Breast epithelium (tissue), 4 donors: ENCODE data around the gene RNF220. TPM values are rescaled to one million over a fixed set of nuclear protein-coding genes. Genes with fewer than 3 reads are reported as not detected.
A peak's percentile ranks its signal among the peaks of the same experiment; 100 is the strongest.
"Not testable (repeated sequence)": the region's sequence is repeated elsewhere in the genome, so short reads cannot be mapped to it uniquely, and the experiment has no call there.

Experiments used
- DNase-seq, 2 donors: peaks; one replicate each; pipeline ENCODE4 v3.0.0-alpha.2; 2019; ENCODE audit warnings: low spot score in 2 of 2
- H3K27ac ChIP-seq, 2 donors: fragments of 200-600 bp; sonication (generic) in 1 of 2; one replicate each; pipeline ENCODE4 v1.5.1; 2016 to 2019; ENCODE audit warnings: mild to moderate bottlenecking in 1 of 2
- H3K27me3 ChIP-seq, 2 donors: fragments of 200-600 bp; sonication (generic) in 1 of 2; one replicate each; pipeline versions ENCODE4 v1.5.1 to v1.6.0; 2017 to 2019; ENCODE audit warnings: control low read depth in 1 of 2, mild to moderate bottlenecking in 1 of 2
- H3K36me3 ChIP-seq: fragments of 200-600 bp; one replicate; pipeline ENCODE4 v1.5.1; 2019
- H3K4me1 ChIP-seq, 2 donors: fragments of 200-600 bp; sonication (generic); one replicate each; pipeline ENCODE4 v1.5.1; 2016 to 2019; ENCODE audit warnings: control low read depth in 1 of 2
- H3K4me3 ChIP-seq, 3 donors: fragments of 200-600 bp; sonication (generic); 1 replicate in 2 of 3; 2 replicates in 1 of 3; pipeline ENCODE4 v1.5.1; 2016 to 2019; ENCODE audit warnings: mild to moderate bottlenecking in 3 of 3, moderate library complexity in 2 of 3
- H3K9me3 ChIP-seq, 2 donors: fragments of 200-600 bp; sonication (generic) in 1 of 2; one replicate each; pipeline ENCODE4 v1.5.1; 2016 to 2019; ENCODE audit warnings: control low read depth in 1 of 2
- CTCF ChIP-seq, 3 donors: fragments of 450-650 bp; IDR thresholded peaks; one replicate each; pipeline ENCODE4 v1.5.1; 2016 to 2017; ENCODE audit warnings: antibody characterized with exemption in 3 of 3, mild to moderate bottlenecking in 3 of 3, moderate library complexity in 3 of 3
- POLR2A ChIP-seq: fragments of 450-650 bp; IDR thresholded peaks from one replicate; pipeline ENCODE4 v1.6.1; 2016; ENCODE audit warnings: antibody characterized with exemption, mild to moderate bottlenecking, moderate library complexity
- POLR2AphosphoS5 ChIP-seq, 3 donors: sonication (generic); formaldehyde crosslinking; IDR thresholded peaks; one replicate each; pipeline ENCODE4 v1.6.1; 2017; ENCODE audit warnings: antibody characterized with exemption in 3 of 3
- intact Hi-C: fragments of 100-400 bp; cut with DNase I; formaldehyde crosslinking; loops from one replicate; pipeline ENCODE4 v1.15.1; 2023; ENCODE audit warnings: low total_unique reads
- total RNA-seq, 3 donors: library from RNA; depleted of rRNA; stranded (reverse); fragments of >200 nt; gene quantifications; one replicate each; pipeline ENCODE4 v1.1.0, GENCODE V29; 2016

Gene RNF220
- total RNA-seq, 3 donors from 2014 or later: 90.4 to 110 (median 93.4) TPM

GRCh38 chr1:44501047-44501890 is 96.2 kb downstream of the RNF220 start:
- Histone ChIP-seq H3K27me3 (no peaks in the 10 kb centered on the region), H3K4me3 (peak overlapping the region in 1 of 3 donors; percentile 9), H3K27ac (no peak overlapping the region), H3K4me1 (no peaks in the 10 kb centered on the region), H3K36me3 (no peaks in the 10 kb centered on the region), H3K9me3 (no peaks in the 10 kb centered on the region)
- DNase-seq: no peak
- TF ChIP-seq POLR2AphosphoS5 (IDR thresholded peaks at IDR 0.05) (no peak), POLR2A (no peak), CTCF (IDR thresholded peaks at IDR 0.05) (no peak)
- intact Hi-C loops: no loop called here

- H3K27ac ChIP-seq, H3K27me3 ChIP-seq, intact Hi-C loops, H3K4me3 ChIP-seq, H3K36me3 ChIP-seq, H3K4me1 ChIP-seq, H3K9me3 ChIP-seq, DNase-seq: not testable (repeated sequence)
Measured at GRCh38 chr1:44502823-44503222, 97.8 kb downstream of the RNF220 start.

GRCh38 chr1:44503625-44504024 is 98.6 kb downstream of the RNF220 start:
- no peak overlapping the region for H3K27ac ChIP-seq
- H3K4me1 ChIP-seq: no peaks in the 10 kb centered on the region

GRCh38 chr1:44505210-44505993 is 100.3 kb downstream of the RNF220 start:
- intact Hi-C loops: no loop called here
- no peak overlapping the region for H3K27ac ChIP-seq

More at GRCh38 chr1:44503625-44504024, 98.6 kb downstream of the RNF220 start:
- TF ChIP-seq CTCF (IDR thresholded peaks at IDR 0.05) (no peak), POLR2A (no peak), POLR2AphosphoS5 (IDR thresholded peaks at IDR 0.05) (no peak)
- Histone ChIP-seq H3K27me3 (peaks cover 0 to 14% of the 10 kb centered on the region in 2 donors), H3K36me3 (no peaks in the 10 kb centered on the region), H3K4me3 (no peak overlapping the region), H3K9me3 (no peaks in the 10 kb centered on the region)
- intact Hi-C loops: no loop called here
- no peak for DNase-seq

More at GRCh38 chr1:44505210-44505993, 100.3 kb downstream of the RNF220 start:
- Histone ChIP-seq H3K4me1 (no peaks in the 10 kb centered on the region), H3K36me3 (no peaks in the 10 kb centered on the region), H3K9me3 (no peaks in the 10 kb centered on the region), H3K27me3 (peaks cover 0 to 19% of the 10 kb centered on the region in 2 donors), H3K4me3 (no peak overlapping the region)
- TF ChIP-seq CTCF (IDR thresholded peaks at IDR 0.05): no peak
- no peak for DNase-seq
